SK-N-MC (cell line): ENCODE data around the gene TBC1D22A.

Source experiments
- EZH2 ChIP-seq: fragments of 200-600 bp; sonication (generic); IDR thresholded peaks from one replicate; pipeline ENCODE4 v1.6.1; 2017; ENCODE audit warnings: antibody characterized with exemption
- POLR2AphosphoS5 ChIP-seq: IDR thresholded peaks from 2 replicates; pipeline ENCODE4 v1.6.1; 2012; ENCODE audit warnings: mild to moderate bottlenecking, low read depth, low read length, borderline replicate concordance

DNA sequence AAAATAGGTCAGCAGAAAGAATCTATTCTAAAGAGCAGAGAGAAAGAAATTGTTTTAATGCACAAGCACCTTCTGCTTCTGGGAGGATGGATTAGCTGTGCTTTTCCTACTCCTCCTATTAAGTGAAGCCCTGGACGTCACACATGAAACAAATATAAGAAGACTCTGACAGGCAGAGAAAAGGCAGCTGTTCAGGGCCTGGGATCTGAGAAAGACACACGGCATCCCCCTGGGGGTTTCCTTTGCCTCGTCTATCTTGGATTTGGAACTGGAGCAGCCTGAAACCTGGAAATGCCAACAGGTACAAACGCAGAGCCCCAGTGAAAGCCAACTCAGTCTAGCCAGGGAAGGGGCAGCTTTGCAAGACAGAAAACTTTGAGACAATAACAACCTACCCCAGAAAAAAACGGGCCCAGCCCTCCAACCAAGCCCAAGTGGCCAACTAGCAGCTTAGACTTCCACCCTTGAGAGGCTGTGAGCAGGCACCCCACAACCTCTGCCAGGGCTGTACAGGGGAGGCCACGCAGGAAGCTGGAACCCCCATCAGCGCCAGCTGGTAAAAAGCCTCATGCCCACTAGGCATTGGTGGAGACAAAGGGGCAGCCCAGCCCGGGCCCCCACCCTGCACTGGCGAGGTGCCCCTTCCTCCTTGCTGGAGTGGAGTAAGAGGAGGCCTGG, 31.7 kb upstream of the TBC1D22A start:
- TF ChIP-seq EZH2 (no peak), POLR2AphosphoS5 (no peak)
